ENCODE measurements around the gene PRR16. TPM values are rescaled to one million over a fixed set of nuclear protein-coding genes. Genes with fewer than 3 reads are reported as not detected.
"Not testable (repeated sequence)": the region's sequence is repeated elsewhere in the genome, so short reads cannot be mapped to it uniquely, and the experiment has no call there.

PRR16 gene
- polyA plus RNA-seq, 2 of the 4 experiments (the other 2 are of a cell fraction): 0.05 TPM; not detected in 1

DNA sequence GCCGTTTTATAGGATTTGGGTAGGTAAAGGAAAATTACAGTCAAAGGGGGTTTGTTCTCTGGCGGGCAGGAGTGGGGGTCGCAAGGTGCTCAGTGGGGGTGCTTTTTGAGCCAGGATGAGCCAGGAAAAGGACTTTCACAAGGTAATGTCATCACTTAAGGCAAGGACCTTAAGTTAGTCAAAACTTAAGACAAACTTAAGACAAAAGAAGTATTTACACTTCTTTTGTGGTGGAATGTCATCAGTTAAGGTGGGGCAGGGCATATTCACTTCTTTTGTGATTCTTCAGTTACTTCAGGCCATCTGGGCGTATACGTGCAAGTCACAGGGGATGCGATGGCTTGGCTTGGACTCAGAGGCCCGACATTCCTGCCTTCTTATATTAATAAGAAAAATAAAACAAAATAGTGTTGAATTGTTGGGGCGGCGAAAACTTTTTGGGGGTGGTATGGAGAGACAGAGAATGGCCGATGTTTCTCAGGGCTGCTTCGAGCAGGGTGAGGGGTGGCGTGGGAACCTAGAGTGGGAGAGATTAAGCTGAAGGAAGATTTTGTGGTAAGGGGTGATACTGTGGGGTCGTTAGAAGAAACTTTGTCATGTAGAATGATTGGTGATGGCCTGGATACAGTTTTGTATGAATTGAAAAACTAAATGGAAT is 233.7 kb downstream of the PRR16 start:
- CTCF ChIA-PET; ATAC-seq; H3K9me3 ChIP-seq; H3K4me2 ChIP-seq; FAIRE-seq; H3K4me3 ChIP-seq; DNase-seq (ENCODE audit: low read depth in 1 of 2, low spot score in 1 of 2); H3K27ac ChIP-seq; H3K4me1 ChIP-seq; POLR2A ChIA-PET: not testable (repeated sequence)
- 58% methylated on average over 11 of the region's 13 CpGs for WGBS (ENCODE audit: missing lambda C conversion rate)

DNA sequence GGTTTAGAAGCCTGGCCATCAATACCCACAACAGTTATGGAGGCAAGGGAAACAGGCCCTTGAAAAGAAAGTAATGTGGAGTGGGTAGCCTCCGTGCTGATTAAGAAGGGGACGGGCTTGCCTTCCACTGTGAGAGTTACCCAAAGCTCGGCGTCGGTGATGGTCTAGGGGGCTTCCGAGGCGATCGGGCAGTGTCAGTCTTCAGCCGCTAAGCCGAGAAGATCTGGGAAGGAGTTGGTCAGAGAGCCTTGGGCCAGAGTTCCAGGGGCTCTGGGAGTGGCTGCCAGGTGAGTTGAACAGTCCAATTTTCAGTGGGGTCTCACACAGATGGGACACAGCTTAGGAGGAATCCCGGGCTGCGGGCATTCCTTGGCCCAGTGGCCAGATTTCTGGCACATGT is 236.6 kb downstream of the PRR16 start:
- POLR2A ChIA-PET; H3K27ac ChIP-seq; ATAC-seq; CTCF ChIA-PET; H3K4me2 ChIP-seq; H3K9me3 ChIP-seq; FAIRE-seq; DNase-seq (ENCODE audit: low read depth in 1 of 2, low spot score in 1 of 2); H3K4me3 ChIP-seq; H3K4me1 ChIP-seq: not testable (repeated sequence)
- 76% methylated on average over 12 of the region's 12 CpGs for WGBS (ENCODE audit: missing lambda C conversion rate)

DNA sequence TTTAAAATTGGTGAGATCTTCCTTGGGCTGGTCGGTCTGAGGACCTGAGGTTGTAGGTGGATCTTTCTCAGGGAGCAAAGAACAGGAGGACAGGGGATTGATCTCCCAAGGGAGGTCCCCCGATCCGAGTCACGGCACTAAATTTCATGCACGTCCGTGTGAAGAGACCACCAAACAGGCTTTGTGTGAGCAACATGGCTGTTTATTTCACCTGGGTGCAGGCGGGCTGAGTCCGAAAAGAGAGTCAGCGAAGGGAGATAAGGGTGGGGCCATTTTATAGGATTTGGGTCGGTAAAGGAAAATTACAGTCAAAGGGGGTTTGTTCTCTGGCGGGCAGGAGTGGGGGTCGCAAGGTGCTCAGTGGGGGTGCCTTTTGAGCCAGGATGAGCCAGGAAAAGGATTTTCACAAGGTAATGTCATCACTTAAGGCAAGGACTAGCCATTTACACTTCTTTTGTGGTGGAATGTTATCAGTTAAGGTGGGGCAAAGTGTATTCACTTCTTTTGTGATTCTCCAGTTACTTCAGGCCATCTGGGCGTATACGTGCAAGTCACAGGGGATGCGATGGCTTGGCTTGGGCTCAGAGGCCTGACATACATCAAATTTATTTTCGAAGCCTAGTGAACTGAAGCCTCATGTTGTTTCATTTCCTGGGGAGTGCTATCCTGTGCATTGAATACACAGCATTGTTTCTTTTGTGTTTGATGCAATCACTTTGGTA is 238.9 kb downstream of the PRR16 start:
- H3K9me3 ChIP-seq; H3K4me1 ChIP-seq; H3K27ac ChIP-seq; FAIRE-seq; H3K4me3 ChIP-seq; H3K4me2 ChIP-seq; ATAC-seq; POLR2A ChIA-PET; DNase-seq (ENCODE audit: low read depth in 1 of 2, low spot score in 1 of 2); CTCF ChIA-PET: not testable (repeated sequence)
- WGBS (ENCODE audit: missing lambda C conversion rate): 70% methylated on average over 16 of the region's 16 CpGs

DNA sequence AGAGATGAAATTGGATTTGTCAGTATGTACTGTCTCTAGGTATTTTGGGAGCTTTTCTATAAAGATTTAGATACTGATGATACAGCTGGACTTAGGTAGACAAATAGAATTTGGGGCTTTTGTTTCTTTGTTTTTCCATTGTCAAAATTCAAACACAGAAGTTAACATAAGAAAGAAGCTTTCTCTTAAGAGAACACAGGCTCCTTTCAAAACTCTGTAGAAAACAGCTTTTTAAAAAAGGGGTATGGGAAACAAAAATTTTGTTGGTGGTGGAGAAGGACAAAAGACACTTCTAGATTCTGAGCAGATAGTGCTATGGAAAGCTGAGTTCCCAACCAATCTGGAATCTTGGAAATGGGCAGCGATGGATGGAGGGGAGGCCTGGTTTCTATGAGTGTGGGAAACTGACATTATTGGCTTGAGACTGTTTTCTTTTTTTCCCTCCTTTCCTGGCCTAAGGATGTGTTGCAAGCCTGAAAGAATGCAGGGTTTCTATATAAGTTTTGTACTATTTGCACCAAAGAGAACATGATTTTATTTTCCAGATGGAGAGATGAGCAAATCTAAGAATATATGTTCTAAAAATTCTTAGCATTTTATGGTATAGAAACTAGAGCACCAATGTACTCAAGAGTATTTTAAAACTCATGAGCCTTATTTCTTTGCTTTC is 240.0 kb downstream of the PRR16 start:
- ATAC-seq: no peak
- ChIA-PET POLR2A (no interaction called here), CTCF (no interaction called here)
- no peak overlapping the region for H3K4me3 ChIP-seq
- DNase-seq (ENCODE audit: low read depth in 1 of 2, low spot score in 1 of 2): no peak
- 41% methylated on average over 1 of the region's 1 CpG for WGBS (ENCODE audit: missing lambda C conversion rate)
- FAIRE-seq: no peak
- H3K9me3 ChIP-seq: no peaks in the 10 kb centered on the region
- TF ChIP-seq HOXB13 (CRISPR knock-in tag; IDR thresholded peaks at IDR 0.05; ENCODE audit: low read depth) (no peak), NR3C1 (IDR thresholded peaks at IDR 0.05) (no peak), FOSB (CRISPR knock-in tag; IDR thresholded peaks at IDR 0.05) (no peak), ESRRA (IDR thresholded peaks at IDR 0.05; ENCODE audit: borderline replicate concordance, low read length) (no peak), HEYL (CRISPR knock-in tag; IDR thresholded peaks at IDR 0.05) (no peak), RAD21 (conservative IDR thresholded peaks at IDR 0.05 in 1 of 2, IDR thresholded peaks at IDR 0.05 in 1 of 2) (no peak), RARB (CRISPR knock-in tag; IDR thresholded peaks at IDR 0.05) (no peak), CHD2 (IDR thresholded peaks at IDR 0.05; ENCODE audit: low read length, partially characterized antibody) (no peak), PHF8 (IDR thresholded peaks at IDR 0.05; ENCODE audit: borderline replicate concordance, low read depth) (no peak), ZC3H11A (IDR thresholded peaks at IDR 0.05) (no peak), RCOR1 (IDR thresholded peaks at IDR 0.05; ENCODE audit: low read depth, low read length) (no peak), MYC (IDR thresholded peaks at IDR 0.05; ENCODE audit: borderline replicate concordance, low read length) (no peak), RFX5 (IDR thresholded peaks at IDR 0.05) (no peak), BHLHE40 (IDR thresholded peaks at IDR 0.05; ENCODE audit: low read depth, low read length) (no peak), KDM1A (IDR thresholded peaks at IDR 0.05; ENCODE audit: low read depth) (no peak), FOXS1 (CRISPR knock-in tag; IDR thresholded peaks at IDR 0.05) (no peak), HDAC2 (IDR thresholded peaks at IDR 0.05) (no peak)
- TF ChIP-seq, protein P1, sequence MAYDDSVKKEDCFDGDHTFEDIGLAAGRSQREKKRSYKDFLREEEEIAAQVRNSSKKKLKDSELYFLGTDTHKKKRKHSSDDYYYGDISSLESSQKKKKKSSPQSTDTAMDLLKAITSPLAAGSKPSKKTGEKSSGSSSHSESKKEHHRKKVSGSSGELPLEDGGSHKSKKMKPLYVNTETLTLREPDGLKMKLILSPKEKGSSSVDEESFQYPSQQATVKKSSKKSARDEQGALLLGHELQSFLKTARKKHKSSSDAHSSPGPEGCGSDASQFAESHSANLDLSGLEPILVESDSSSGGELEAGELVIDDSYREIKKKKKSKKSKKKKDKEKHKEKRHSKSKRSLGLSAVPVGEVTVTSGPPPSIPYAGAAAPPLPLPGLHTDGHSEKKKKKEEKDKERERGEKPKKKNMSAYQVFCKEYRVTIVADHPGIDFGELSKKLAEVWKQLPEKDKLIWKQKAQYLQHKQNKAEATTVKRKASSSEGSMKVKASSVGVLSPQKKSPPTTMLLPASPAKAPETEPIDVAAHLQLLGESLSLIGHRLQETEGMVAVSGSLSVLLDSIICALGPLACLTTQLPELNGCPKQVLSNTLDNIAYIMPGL (CRISPR knock-in tag; IDR thresholded peaks at IDR 0.05; ENCODE audit: borderline replicate concordance): no peak
- TF ChIP-seq, protein P2, sequence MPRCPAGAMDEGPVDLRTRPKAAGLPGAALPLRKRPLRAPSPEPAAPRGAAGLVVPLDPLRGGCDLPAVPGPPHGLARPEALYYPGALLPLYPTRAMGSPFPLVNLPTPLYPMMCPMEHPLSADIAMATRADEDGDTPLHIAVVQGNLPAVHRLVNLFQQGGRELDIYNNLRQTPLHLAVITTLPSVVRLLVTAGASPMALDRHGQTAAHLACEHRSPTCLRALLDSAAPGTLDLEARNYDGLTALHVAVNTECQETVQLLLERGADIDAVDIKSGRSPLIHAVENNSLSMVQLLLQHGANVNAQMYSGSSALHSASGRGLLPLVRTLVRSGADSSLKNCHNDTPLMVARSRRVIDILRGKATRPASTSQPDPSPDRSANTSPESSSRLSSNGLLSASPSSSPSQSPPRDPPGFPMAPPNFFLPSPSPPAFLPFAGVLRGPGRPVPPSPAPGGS (IDR thresholded peaks at IDR 0.05): no peak
- TF ChIP-seq, protein P3, sequence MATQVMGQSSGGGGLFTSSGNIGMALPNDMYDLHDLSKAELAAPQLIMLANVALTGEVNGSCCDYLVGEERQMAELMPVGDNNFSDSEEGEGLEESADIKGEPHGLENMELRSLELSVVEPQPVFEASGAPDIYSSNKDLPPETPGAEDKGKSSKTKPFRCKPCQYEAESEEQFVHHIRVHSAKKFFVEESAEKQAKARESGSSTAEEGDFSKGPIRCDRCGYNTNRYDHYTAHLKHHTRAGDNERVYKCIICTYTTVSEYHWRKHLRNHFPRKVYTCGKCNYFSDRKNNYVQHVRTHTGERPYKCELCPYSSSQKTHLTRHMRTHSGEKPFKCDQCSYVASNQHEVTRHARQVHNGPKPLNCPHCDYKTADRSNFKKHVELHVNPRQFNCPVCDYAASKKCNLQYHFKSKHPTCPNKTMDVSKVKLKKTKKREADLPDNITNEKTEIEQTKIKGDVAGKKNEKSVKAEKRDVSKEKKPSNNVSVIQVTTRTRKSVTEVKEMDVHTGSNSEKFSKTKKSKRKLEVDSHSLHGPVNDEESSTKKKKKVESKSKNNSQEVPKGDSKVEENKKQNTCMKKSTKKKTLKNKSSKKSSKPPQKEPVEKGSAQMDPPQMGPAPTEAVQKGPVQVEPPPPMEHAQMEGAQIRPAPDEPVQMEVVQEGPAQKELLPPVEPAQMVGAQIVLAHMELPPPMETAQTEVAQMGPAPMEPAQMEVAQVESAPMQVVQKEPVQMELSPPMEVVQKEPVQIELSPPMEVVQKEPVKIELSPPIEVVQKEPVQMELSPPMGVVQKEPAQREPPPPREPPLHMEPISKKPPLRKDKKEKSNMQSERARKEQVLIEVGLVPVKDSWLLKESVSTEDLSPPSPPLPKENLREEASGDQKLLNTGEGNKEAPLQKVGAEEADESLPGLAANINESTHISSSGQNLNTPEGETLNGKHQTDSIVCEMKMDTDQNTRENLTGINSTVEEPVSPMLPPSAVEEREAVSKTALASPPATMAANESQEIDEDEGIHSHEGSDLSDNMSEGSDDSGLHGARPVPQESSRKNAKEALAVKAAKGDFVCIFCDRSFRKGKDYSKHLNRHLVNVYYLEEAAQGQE (IDR thresholded peaks at IDR 0.05): no peak
- no peak overlapping the region for H3K4me2 ChIP-seq
- no peaks in the 10 kb centered on the region for H3K4me1 ChIP-seq
- H3K27ac ChIP-seq: no peak overlapping the region
